Uterus (tissue), 2 donors: Measurements from ENCODE around the gene WWOX.

Source experiments
- POLR2A ChIP-seq, 2 donors: fragments of 450-650 bp; IDR thresholded peaks; one replicate each; pipeline ENCODE4 v1.6.1; 2016; ENCODE audit warnings: antibody characterized with exemption in 2 of 2, mild to moderate bottlenecking in 1 of 2, moderate library complexity in 1 of 2
- TF ChIP-seq, protein P1 (sequence below), 4 experiments: fragments of 200-600 bp in 2 of 4; fragments of 450-650 bp in 2 of 4; sonication (generic) in 2 of 4; IDR thresholded peaks; one replicate each; pipeline ENCODE4 v1.5.1; 2016 to 2019; ENCODE audit warnings: antibody characterized with exemption in 4 of 4, mild to moderate bottlenecking in 2 of 4, moderate library complexity in 1 of 4

- TF ChIP-seq, protein P1, sequence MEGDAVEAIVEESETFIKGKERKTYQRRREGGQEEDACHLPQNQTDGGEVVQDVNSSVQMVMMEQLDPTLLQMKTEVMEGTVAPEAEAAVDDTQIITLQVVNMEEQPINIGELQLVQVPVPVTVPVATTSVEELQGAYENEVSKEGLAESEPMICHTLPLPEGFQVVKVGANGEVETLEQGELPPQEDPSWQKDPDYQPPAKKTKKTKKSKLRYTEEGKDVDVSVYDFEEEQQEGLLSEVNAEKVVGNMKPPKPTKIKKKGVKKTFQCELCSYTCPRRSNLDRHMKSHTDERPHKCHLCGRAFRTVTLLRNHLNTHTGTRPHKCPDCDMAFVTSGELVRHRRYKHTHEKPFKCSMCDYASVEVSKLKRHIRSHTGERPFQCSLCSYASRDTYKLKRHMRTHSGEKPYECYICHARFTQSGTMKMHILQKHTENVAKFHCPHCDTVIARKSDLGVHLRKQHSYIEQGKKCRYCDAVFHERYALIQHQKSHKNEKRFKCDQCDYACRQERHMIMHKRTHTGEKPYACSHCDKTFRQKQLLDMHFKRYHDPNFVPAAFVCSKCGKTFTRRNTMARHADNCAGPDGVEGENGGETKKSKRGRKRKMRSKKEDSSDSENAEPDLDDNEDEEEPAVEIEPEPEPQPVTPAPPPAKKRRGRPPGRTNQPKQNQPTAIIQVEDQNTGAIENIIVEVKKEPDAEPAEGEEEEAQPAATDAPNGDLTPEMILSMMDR (IDR thresholded peaks at IDR 0.05), result no peak
- no peak for TF ChIP-seq POLR2A (IDR thresholded peaks at IDR 0.05)
Measured at GRCh38 chr16:78439646-78440045, 340.2 kb downstream of the WWOX start.
